Measurements from ENCODE around the gene ROBO1.
"Not testable (repeated sequence)": the region's sequence is repeated elsewhere in the genome, so short reads cannot be mapped to it uniquely, and the experiment has no call there.

The ROBO1 gene

DNA sequence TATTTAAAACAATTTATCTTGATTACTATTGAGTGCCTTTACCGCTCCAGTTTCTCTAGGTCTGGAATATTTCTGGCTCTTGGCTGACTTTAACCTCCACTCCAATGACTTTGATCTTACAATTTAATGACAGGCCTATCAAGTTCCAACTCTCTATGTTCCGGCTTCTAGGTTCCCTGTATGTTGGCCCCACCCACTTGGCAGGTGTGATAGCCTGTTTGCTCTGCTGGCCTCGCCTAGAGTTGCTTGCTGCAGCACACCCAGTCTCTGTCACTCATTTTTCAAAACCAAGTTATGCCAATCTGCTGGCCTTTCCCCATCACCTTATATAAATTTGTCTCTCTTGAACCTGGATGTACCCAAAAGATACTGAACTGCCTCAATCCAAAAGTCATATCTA lies 428.0 kb downstream of the ROBO1 start:
- Mint-ChIP-seq H3K9me3 (no peaks in the 10 kb centered on the region), H3K4me1 (ENCODE audit: low read depth) (no peaks in the 10 kb centered on the region), H3K36me3 (ENCODE audit: low read depth) (no peaks in the 10 kb centered on the region), H3K27ac (no peak overlapping the region), H3K27me3 (ENCODE audit: low read depth) (no peaks in the 10 kb centered on the region), H3K4me3 (no peak overlapping the region)

GRCh38 chr3:79337798-79338197 lies 430.0 kb downstream of the ROBO1 start:
- H3K36me3 Mint-ChIP-seq (ENCODE audit: low read depth): no peaks in the 10 kb centered on the region
- H3K4me3 Mint-ChIP-seq: no peak overlapping the region
- no peaks in the 10 kb centered on the region for H3K9me3 Mint-ChIP-seq
- H3K27ac Mint-ChIP-seq: no peak overlapping the region
- no peaks in the 10 kb centered on the region for H3K27me3 Mint-ChIP-seq (ENCODE audit: low read depth)
- no peaks in the 10 kb centered on the region for H3K4me1 Mint-ChIP-seq (ENCODE audit: low read depth)

DNA sequence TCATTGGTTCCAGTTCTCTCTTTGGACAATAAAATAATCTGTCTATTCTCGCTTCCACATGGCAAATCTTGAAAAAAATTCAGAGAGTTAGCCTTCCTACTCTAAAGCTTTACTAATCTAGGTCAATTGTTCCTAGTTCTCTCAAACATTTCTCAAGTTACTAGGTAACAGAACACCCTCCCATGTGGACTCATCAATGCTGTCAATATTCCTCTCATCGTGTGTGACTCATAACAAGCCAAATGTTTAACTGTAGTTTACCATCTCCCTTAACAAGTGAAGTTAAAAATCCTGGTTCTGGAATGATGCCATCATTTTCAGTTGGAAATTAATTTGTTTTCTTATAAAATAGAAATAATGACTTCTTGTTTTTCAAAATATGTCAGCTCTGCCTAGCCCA lies 438.6 kb downstream of the ROBO1 start:
- no peaks in the 10 kb centered on the region for H3K4me1 Mint-ChIP-seq (ENCODE audit: low read depth)
- H3K27me3 Mint-ChIP-seq (ENCODE audit: low read depth): no peaks in the 10 kb centered on the region
- no peak overlapping the region for H3K27ac Mint-ChIP-seq
- H3K9me3 Mint-ChIP-seq: peaks cover 6% of the 10 kb centered on the region
- H3K36me3 Mint-ChIP-seq (ENCODE audit: low read depth): no peaks in the 10 kb centered on the region
- H3K4me3 Mint-ChIP-seq: no peak overlapping the region

- no peak overlapping the region for H3K4me3 Mint-ChIP-seq
- H3K27ac Mint-ChIP-seq: no peak overlapping the region
- no peaks in the 10 kb centered on the region for H3K4me1 Mint-ChIP-seq (ENCODE audit: low read depth)
- H3K36me3 Mint-ChIP-seq (ENCODE audit: low read depth): no peaks in the 10 kb centered on the region
- H3K27me3 Mint-ChIP-seq (ENCODE audit: low read depth): no peaks in the 10 kb centered on the region
- H3K9me3 Mint-ChIP-seq: peaks cover 7% of the 10 kb centered on the region
Measured at GRCh38 chr3:79326642-79327041, 441.2 kb downstream of the ROBO1 start.

- H3K36me3 Mint-ChIP-seq (ENCODE audit: low read depth); H3K27me3 Mint-ChIP-seq (ENCODE audit: low read depth); H3K4me3 Mint-ChIP-seq; H3K27ac Mint-ChIP-seq; H3K9me3 Mint-ChIP-seq; H3K4me1 Mint-ChIP-seq (ENCODE audit: low read depth): not testable (repeated sequence)
Measured at GRCh38 chr3:79325833-79326383, 441.9 kb downstream of the ROBO1 start.

DNA sequence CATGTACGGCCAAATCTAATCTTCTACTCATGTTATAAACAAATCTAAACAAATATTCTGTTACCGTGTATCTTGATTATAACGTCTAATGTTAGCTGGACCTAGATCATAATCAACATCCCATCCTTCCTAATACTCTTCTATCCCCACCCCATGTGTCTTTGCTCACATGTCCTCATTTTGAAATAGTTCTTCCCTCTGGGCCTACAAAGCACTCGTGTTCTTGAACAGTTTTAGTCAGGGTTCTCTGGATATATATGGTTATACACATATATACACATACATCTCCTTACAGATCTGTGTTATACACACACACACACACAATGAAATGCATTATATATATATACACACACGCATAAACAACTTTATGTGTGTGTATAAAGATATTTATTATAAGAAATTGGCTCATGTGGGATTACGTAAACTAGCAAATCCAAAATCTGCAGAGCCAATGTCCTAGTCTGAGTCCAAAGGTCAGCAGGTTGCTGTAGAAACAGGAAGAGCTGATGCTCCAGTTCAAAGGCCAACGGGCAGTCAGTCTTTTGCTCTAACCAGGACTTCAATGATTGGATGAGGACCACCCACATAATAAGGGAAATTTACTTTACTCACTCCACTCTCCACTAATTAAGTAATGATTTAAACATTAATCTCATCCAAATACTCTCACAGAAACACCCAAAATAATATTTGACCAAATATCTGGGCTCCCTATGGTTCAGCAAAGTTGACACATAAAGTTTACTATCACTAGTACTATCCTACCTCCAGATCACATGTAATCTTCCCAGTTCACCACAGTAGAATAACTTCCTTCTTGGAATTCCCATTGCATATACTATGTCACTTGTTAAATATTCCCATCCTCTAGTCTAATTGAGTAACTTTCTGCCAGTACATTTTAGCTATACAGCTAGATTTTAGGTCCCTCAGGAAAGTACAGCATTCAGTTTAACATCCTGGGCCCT lies 450.0 kb downstream of the ROBO1 start:
- Mint-ChIP-seq H3K9me3 (no peaks in the 10 kb centered on the region), H3K36me3 (ENCODE audit: low read depth) (no peaks in the 10 kb centered on the region), H3K27ac (no peak overlapping the region), H3K4me1 (ENCODE audit: low read depth) (no peaks in the 10 kb centered on the region), H3K4me3 (no peak overlapping the region), H3K27me3 (ENCODE audit: low read depth) (no peaks in the 10 kb centered on the region)

DNA sequence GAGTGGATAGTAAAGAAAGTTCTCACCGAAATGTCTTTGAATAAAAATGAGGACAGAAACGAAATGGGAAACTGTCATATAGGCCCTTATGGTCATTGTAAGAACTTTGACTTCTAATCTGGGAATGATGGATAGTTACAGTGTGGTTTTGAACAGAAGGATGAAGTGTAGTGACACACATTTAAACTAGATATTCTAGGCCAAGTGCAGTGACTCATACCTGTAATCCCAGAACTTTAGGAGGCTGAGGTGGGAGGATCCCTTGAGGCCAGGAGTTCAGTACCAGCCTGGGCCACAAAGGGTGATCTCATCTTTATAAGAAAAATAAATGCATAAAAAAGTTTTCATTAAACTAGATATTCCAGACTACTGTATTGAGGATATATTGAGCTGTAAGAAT lies 452.8 kb downstream of the ROBO1 start:
- Mint-ChIP-seq H3K27ac (no peak overlapping the region), H3K9me3 (no peaks in the 10 kb centered on the region), H3K27me3 (ENCODE audit: low read depth) (no peaks in the 10 kb centered on the region), H3K4me1 (ENCODE audit: low read depth) (no peaks in the 10 kb centered on the region), H3K4me3 (no peak overlapping the region), H3K36me3 (ENCODE audit: low read depth) (no peaks in the 10 kb centered on the region)

GRCh38 chr3:79314544-79314943 lies 453.3 kb downstream of the ROBO1 start:
- no peaks in the 10 kb centered on the region for H3K4me1 Mint-ChIP-seq (ENCODE audit: low read depth)
- no peaks in the 10 kb centered on the region for H3K9me3 Mint-ChIP-seq
- H3K27me3 Mint-ChIP-seq (ENCODE audit: low read depth): no peaks in the 10 kb centered on the region
- H3K36me3 Mint-ChIP-seq (ENCODE audit: low read depth): no peaks in the 10 kb centered on the region
- no peak overlapping the region for H3K4me3 Mint-ChIP-seq
- H3K27ac Mint-ChIP-seq: no peak overlapping the region

DNA sequence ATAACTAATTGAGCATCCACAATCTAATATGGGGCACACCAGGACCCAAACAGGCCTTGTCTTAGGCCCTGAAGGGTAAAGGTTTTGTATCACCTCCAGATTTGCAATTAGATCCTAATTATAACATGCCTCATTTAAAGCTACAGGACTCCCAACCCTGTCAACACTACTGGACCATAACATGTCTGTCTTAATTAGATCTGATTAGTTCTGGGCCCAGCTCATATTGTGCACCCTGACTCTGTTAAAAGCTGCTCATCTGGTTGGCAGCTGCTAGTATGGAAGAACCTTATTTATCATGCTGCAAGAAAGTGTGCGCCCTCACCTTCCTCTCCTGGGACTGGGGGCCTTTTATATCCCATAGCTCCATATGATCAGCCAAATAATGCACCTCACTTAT lies 457.8 kb downstream of the ROBO1 start:
- no peaks in the 10 kb centered on the region for H3K9me3 Mint-ChIP-seq
- H3K4me1 Mint-ChIP-seq (ENCODE audit: low read depth): no peaks in the 10 kb centered on the region
- H3K36me3 Mint-ChIP-seq (ENCODE audit: low read depth): no peaks in the 10 kb centered on the region
- no peaks in the 10 kb centered on the region for H3K27me3 Mint-ChIP-seq (ENCODE audit: low read depth)
- no peak overlapping the region for H3K4me3 Mint-ChIP-seq
- no peak overlapping the region for H3K27ac Mint-ChIP-seq

DNA sequence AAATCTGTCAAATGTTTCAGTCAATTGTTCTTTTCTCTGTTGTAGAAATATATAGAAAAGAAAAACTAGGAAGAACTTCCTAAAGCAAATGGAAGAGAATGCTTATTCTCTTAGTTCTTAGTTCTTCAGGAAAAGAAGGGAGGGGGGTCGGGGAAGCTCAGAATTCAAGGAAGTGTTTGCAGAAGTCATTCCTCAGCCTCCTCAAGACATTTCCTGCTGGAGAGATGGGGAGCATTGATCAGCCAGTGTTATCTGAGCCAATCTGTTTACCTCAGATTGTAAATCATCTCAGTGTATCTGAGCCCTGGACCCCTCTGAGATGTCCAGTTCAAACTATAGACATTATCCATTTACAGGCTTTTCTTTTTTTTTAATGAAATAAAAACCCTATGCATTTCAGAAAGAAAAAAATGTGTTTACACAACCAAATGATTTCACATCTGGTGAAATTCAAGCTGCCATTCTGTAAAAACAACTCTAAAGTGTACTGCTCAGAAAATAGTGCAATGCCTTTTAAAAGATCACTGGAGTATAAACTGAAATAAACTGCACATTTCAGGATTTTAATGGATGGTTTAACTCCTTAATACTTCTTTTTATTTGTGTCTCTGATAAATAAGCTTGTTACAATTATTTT lies 460.7 kb downstream of the ROBO1 start:
- Mint-ChIP-seq H3K4me1 (ENCODE audit: low read depth) (no peaks in the 10 kb centered on the region), H3K27ac (no peak overlapping the region), H3K9me3 (peaks cover 5% of the 10 kb centered on the region)

DNA sequence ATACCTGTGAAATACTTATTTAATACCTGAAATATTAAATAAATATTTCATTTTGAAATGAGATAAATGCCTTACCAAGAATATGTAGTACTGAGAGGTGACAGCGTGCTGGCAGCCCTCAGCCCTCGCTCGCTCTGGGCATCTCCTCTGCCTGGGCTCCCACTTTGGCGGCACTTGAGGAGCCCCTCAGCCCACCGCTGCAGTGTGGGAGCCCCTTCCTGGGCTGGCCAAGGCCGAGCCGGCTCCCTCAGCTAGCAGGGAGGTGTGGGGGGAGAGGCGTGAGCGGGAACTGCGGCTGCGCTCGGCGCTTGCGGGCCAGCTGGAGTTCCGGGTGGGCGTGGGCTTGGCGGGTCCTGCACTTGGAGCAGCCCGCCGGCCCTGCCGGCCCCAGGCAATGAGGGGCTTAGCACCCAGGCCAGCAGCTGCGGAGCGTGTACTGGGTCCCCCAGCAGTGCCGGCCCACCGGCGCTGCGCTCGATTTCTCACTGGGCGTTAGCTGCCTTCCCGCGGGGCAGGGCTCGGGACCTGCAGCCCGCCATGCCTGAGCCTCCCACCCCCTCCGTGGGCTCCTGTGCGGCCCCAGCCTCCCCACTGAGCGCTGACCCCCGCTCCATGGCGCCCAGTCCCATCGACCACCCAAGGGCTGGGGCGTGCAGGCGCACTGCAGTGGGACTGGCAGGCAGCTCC lies 467.7 kb downstream of the ROBO1 start:
- H3K36me3 Mint-ChIP-seq (ENCODE audit: low read depth); H3K27me3 Mint-ChIP-seq (ENCODE audit: low read depth); H3K4me3 Mint-ChIP-seq; H3K27ac Mint-ChIP-seq; H3K4me1 Mint-ChIP-seq (ENCODE audit: low read depth): not testable (repeated sequence)
- peaks cover 17% of the 10 kb centered on the region for H3K9me3 Mint-ChIP-seq

More for the DNA sequence above, 460.7 kb downstream of the ROBO1 start:
- Mint-ChIP-seq H3K27me3 (ENCODE audit: low read depth) (no peaks in the 10 kb centered on the region), H3K36me3 (ENCODE audit: low read depth) (no peaks in the 10 kb centered on the region), H3K4me3 (no peak overlapping the region)

GRCh38 chr3:79297245-79297960 lies 470.4 kb downstream of the ROBO1 start:
- Mint-ChIP-seq H3K27me3 (ENCODE audit: low read depth) (no peaks in the 10 kb centered on the region), H3K4me3 (no peak overlapping the region), H3K4me1 (ENCODE audit: low read depth) (no peaks in the 10 kb centered on the region), H3K36me3 (ENCODE audit: low read depth) (no peaks in the 10 kb centered on the region), H3K9me3 (peaks cover 29% of the 10 kb centered on the region), H3K27ac (no peak overlapping the region)

- H3K27ac Mint-ChIP-seq: no peak overlapping the region
- H3K4me1 Mint-ChIP-seq (ENCODE audit: low read depth): no peaks in the 10 kb centered on the region
- no peaks in the 10 kb centered on the region for H3K27me3 Mint-ChIP-seq (ENCODE audit: low read depth)
- no peak overlapping the region for H3K4me3 Mint-ChIP-seq
- no peaks in the 10 kb centered on the region for H3K36me3 Mint-ChIP-seq (ENCODE audit: low read depth)
- peaks cover 28% of the 10 kb centered on the region for H3K9me3 Mint-ChIP-seq
Measured at GRCh38 chr3:79286882-79287281, 480.9 kb downstream of the ROBO1 start.

- Mint-ChIP-seq H3K9me3 (peaks cover 22% of the 10 kb centered on the region), H3K27me3 (ENCODE audit: low read depth) (no peaks in the 10 kb centered on the region), H3K36me3 (ENCODE audit: low read depth) (no peaks in the 10 kb centered on the region), H3K4me1 (ENCODE audit: low read depth) (no peaks in the 10 kb centered on the region), H3K4me3 (no peak overlapping the region), H3K27ac (no peak overlapping the region)
Measured at GRCh38 chr3:79285871-79286270, 481.9 kb downstream of the ROBO1 start.
